Ammon's horn (tissue), 1 donor: ENCODE results near the gene ZDHHC14.
A peak's percentile ranks its signal among the peaks of the same experiment; 100 is the strongest.

Source experiments
- DNase-seq: peaks from one replicate; pipeline ENCODE4 v3.0.0-alpha.2; 2016; ENCODE audit warnings: low spot score

Gene ZDHHC14

DNA sequence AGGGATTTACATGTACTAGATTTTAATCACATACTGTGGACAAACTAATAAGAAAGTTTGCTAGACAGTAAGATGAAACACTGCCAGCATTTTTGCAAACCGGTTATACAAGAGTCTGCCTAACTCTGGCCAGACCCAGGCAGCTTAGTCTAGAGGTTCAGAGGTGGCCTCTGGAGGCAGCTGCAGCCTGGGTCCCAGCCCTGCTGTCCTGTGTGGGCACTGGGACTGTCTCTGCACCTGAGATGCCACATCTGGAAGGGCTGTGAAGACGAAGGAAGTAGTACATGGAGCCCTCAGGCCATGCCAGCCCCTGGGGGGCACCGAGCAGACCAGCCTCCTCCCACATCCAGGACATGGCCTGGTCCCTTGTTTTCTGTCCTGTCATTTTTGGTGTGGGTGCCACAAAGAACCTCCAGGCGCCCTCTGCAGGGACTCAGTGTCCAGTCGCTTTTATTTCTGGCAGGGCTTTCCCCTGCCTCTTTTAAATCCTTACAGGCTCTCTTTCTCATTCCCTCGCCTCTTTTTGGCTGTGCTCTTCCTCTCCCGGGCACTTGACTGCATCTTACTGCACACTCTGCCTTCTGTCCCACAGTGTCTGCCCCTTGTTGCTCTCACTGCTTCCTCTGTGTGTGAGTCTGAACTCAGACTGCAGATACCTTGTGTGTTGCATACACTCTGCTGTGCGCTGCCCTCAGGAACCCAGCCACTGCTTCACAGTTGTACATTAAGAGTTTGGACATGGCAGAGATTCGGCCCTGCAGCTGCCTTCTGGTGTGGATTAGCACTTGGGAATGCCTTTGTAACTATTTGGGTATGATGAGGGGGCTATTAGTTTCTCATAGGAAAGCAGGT, 216.7 kb downstream of the ZDHHC14 start:
- DNase-seq: peak; percentile 48

DNA sequence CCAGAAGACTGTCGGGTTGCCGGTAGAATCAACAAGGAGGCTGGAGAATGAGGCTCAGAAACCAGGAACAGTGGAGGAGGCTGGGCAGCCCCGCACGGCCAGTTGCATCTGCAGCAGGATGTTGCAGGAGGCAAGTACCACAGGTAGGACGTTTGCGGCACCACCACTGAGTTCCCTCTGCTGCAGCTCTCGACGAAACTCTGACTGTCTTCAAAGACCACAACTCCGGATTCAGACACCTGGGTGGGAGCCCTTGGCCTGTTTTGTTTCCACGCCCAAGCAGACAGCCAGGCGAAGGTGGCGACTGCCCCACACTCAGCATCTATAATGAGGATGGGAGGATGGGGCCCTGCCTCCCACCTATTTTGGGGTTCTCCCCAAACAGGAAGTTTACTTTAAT, 218.2 kb downstream of the ZDHHC14 start:
- DNase-seq: no peak

DNA sequence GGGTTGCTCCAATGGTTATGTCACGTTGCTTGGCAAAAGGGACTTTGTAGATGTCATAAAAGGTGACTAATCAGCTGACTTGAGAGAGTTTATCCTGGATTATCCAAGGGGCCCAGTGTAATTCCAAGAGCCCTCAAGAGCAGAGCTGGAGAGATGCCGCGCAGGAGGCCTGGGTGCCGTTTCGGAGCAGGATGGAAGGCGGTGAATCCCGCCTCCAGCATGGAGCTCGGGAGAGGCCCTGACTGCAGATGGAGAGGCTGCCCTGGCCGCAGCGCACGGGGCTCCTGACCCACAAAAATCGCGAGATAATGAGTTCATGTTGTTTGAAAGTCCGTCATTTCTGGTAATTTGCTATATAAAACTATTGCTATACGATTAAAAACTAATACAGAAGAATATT, 219.8 kb downstream of the ZDHHC14 start:
- no peak for DNase-seq

DNA sequence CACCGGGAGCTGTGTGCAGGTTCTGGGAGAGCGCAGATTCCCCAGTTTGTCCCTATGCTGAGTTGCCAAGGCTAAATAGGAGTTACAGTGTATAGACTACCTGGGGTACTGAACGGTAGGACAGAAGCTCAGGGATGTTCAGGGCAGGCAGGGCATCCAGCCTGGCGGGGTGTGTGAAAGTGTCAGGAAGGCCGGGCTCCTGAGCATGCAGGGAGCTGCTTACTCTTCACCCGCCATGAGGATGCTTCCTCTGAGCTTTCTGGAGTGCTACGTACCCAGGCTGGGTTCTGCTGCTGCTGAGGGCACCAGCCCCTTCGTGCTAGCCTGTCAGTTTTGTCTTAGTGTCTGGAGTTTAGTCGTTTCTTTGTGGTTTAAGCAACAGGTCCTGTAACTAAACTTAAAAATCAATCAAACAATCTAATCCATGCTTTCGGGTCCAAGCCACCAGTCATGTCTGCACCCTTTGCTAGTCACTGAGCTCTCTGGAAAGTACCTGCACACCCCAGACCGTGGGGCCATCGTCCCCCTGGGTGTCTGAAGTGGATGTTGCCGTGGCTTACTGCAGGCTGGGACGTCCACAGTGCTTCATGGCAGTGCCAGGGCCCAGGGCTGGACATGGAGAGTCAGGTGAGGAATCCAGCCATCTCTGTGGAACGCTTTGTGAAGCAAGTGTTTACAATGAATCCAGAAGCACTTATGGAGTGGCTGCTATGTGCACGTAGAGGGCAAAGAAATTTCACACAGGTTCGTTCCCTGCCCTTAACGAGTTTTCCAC, 221.7 kb downstream of the ZDHHC14 start:
- no peak for DNase-seq

DNA sequence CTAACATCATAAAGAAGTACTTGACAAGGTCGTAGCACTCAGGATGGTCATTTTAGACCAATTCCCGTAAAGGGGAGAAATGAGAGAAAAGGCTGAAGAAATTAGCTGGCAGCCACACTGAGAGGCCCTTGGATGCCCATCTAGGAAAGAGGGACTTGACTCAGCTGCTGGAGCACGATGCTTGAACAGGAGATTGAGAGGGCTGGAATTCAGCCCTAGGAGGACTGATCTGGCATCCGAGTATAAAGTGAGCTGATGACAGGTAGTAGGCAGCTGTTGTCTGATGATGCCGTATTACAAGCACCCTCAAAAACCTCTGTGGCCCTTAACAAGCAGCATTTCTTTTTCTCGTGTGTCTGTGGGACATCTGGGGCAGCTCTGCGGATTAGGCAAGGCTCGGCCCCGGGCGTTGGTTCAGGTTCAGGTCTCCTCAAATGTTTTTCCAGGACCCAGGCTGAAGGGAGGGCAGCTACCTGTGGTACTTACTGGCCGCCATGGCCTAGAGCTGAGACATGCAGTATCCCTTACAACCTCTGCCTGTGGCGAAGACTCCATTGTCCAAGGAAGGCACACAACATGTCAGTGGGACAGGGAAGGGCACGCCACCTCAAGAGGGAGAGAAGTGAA, 222.4 kb downstream of the ZDHHC14 start:
- DNase-seq: no peak

DNA sequence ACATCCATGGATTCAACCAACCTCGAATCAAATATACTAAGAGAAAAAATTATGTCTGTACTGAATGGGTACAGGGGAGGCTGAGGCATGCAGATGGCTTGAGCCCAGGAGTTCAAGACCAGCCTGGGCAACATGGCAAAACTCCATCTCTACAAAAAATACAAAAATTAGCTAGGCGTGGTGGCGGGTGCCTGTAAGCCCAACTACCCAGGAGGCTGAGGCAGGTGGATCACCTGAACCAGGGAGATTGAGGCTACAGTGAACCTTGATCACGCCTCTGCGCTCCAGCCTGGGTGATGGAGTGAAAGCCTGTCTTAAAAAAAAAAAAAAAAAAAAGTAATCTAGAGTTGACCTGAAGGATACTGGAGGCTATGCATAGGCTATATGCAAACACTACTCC, 223.0 kb downstream of the ZDHHC14 start:
- no peak for DNase-seq

DNA sequence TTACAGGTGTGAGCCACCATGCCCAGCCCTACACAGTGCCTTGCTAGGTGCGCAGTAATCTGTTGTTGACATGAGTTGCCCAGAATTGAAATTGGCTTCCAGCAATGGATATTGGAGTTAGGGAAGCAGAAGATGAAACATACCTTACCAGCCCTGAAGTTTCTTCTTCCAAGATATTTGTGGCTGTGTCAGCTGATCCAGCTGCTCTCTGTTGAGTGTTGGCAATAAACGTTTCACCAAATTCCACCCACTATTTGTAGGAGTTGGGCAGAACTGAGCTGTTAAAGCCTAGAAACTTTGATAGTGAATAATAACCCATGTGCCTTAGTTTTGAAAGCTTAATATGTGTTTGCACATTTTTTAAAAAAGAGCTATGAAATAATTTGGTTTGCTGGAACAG, 223.8 kb downstream of the ZDHHC14 start:
- no peak for DNase-seq

DNA sequence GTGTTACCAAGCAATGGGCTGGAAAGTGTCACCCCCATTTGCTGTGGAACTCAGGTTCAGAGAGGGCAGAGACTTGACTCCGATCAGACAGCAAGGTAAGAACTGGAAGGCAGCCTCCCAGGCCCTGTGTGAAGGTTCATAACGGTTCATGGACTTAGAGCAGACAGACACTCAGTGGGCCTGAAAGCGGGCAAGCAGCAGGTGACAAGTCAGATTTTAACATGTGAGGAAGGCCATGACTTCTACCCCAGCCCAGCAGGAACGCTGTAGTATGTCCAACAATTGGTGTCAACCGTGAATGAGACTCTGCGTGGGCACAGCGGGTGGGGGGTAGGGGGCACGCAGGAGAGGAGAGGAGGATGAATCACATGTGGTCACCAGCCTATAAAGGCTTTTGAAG, 224.5 kb downstream of the ZDHHC14 start:
- DNase-seq: no peak

DNA sequence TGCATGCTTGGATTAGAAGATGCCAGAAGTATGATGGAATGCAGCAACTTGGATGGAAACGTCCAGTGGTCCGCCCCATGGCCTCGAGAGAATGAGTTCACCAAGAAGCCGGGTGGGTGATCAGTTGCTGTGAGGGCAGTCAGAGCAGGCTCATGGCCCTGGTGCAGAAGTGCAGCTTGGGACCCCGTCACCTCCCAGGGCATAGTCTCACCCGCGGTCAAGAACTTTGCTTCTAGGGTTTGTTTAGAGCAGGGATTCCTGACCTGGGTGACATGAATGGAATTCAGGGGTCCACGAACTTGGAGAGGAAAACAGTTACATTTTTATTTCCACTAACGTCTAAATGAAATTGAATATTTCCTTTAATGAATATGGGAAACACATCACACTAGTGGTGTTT, 225.5 kb downstream of the ZDHHC14 start:
- no peak for DNase-seq

DNA sequence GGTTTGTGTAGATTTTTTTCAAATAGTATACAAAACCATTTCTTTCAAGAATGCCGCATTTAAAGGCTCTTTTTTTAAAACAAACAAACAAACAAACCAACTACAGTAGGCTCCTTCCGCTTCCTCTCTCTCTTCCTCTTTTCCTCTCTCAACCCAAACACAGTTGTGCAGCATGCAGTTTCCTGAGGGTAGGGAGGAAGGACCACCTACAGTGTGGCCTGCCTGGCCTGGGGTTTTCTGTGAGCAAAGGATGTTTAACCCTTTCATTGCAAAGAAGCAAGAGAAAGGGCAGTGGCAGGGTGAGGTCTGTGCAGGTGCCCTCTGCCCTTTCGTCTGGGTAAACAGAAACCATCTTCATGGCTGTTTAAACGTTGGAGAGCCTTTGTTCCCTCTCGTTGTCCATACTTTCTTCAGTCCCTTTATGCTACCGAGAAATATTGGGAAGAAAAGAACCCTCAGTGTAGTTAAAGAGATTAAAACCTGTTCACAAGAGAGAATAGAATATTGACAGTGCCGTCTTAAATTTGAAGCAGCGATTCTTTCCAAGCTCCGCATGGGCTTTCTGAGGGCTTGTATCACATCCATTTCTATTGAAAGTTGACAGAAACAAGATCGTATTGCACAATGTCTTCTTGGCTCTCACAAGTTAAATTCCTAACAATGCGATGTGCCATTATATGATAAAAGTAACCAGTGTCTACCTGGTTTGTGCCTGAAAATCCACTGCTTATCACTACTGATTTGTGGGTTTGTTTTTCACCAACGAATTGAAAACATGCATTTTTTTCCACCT, 226.5 kb downstream of the ZDHHC14 start:
- no peak for DNase-seq

DNA sequence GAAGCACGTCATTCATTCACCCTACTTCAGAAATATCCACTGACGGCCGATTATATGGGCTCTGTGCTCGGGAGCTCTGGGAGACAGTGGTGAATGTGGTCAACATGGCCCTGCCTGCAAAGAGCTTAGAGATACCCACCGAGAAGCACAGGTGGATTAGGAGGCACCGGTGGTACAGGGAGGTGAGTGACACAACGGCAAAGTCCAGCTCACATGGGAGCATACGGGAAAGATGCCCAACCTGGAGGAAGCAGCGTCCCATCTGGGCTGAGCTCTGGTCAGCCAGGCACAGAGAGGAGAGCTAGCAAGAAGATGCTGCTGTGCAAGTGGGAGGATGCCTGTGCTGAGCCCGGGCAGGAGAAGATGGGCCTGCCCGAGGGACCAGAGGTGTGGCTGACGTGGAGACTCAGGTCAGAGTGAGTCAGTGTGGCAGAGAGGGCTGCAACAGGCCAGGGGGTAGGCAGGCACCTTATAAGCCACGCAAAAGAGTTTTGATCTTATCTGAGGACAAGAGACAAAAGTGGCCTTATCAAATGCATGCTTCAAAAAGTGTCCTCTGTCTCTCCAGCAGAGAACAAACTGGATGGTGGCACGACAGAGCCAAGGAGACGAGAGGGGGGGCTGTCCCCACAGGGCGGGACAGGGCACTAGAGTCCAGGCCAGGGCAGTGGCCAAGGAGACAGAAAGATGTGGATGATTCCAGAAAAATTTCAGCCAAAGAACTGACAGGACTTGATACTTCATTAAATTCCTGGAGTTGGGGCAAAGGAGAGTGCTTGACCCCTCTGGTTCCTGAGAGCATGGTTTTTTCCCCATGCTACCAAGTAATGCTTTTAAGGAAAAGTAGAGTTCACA, 227.5 kb downstream of the ZDHHC14 start:
- DNase-seq: no peak

DNA sequence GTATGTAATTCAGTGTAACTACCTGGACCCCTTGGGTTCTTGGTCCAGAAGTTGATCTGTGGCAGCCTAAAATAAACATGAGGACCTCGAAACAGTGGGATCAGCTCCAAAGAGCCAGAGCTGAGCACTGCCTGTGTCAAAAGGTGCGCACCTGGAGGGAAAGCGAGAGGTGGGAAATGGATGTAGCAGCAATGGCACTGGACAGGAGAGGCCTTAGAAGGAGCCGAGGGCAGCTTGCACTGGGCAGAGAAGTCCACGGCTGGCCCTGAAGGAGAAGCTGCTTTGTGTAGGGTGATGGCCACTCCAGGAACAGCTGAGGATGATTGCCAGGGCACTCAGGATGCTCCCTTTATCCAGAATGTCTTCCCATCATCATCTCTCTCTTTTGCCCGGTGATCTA, 228.1 kb downstream of the ZDHHC14 start:
- no peak for DNase-seq

DNA sequence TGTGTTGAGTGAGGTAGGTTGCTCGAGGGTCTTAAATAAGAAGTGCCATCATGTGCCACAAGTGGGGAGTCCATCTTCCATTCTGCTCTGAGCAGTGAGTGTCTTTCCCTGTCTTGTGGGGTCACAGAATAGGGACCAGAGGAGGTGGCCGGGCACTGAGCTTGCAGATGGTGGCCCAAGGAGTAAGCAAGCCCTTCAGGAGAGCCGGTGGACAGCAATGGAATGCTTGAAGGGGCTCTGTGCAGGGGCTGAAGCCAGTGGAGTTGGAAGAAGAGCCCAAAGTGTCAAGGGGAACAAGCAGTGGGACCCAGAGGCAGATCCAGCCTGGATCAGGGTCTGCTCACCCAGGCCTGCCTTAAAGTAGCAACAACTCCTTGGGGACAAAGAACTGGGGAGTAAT, 228.6 kb downstream of the ZDHHC14 start:
- DNase-seq: no peak

DNA sequence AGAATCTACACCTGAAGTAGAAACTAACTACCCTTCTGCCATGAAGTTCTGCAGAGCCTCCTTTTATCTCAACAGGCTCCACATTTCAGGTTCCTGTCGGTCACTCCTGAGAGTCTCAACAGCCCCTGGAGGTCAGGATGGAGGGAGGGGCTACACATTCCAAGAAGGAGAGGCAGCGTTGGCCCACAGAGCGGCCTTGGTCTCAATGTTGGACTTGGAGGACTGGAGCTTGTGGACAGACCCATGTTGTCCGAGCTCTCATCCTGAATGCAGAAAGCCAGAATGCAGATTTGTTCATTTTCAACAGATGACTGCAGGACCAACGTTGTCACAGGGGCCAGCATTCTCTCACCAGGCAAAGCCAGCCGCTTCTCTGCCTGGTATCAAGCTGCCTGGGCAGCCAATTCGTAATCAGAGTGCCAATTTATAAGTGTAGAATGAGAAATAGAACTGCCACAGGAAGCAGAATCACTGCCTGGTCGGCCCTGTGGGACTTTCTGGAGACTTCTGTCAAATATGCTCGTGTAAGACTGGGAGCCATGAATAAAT, 229.5 kb downstream of the ZDHHC14 start:
- peak; percentile 24 for DNase-seq

DNA sequence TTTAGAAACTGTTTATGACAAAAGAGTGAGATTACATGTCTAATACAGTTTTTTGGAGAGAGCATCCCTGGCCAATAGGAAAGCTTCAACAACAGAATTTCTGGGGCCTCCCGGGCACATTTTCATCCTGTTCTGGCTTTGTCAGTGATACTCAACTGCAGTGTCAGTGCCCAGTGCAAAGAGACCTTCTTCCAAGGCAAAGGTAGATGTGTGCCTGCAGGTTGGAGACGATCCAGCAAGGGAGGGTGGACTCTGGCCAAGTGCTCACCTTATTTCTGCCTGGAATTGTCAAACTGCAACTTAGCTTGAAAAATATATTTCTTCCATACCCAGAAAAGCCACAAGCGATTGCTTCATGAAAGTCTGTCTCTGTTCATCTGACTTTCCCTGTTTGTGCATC, 230.4 kb downstream of the ZDHHC14 start:
- no peak for DNase-seq

DNA sequence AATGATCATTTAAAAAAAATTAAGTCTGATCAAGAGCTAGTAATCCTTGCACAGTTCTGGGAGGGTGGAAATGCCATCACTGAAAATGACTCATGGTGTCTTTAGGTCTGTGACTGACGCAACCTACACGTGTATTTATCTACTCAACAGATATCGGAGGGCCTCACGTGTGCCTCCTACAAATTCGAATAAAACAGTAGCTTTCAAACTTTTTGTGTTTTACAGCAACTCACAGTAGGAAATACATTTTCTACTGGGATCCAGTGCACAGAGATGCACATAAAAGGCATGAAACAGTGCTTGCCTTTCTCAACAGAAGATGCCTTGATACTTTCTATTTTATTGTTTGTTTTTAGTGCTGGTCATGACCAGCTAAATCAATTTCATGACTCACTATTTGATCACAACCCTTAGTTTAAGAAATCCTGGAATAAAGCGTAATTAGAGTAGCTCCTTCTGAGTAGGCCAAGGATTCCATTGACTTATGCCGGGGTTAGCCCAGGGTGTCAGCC, 232.1 kb downstream of the ZDHHC14 start:
- DNase-seq: no peak

DNA sequence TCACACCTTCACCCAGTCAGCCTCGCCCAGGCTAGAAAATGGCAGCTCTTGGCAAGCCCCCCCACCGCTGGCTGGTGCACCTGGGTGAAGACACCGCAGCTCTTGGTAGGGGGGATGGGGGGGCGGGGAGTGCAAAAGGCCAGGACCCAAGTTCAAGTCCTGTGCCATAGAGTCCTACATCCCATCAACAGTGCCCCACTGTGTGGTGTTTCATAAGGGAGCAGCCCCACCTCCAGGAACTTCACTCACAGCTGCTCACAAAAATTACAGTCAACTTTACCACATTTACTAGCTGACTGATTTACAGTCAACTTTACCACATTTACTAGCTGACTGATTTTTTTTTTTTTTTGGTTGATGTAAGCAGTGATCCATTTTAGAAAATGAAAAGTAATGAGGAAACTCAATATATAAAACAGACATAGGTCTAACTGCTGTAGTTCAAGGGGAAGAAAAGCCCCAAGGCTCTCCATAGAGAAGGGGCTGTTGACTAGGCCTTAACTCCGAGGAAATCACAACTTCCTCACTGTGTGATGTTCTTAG, 233.1 kb downstream of the ZDHHC14 start:
- DNase-seq: no peak

DNA sequence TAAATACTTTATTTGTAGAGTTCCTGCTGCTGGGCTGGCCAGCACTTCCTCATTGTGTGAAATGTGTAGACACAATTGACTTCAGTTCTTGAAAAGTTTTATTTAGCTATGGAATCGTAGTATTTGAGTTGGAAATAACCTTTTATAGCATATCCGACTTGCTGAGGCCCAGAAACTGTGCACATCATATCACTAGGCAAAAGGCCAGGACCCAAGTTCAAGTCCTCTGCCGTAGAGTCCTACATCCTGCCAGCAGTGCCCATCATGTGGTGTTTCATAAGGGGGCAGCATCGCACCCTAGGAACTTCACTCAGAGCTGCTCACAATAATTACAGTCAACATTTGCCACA, 234.4 kb downstream of the ZDHHC14 start:
- peak; percentile 51 for DNase-seq

DNA sequence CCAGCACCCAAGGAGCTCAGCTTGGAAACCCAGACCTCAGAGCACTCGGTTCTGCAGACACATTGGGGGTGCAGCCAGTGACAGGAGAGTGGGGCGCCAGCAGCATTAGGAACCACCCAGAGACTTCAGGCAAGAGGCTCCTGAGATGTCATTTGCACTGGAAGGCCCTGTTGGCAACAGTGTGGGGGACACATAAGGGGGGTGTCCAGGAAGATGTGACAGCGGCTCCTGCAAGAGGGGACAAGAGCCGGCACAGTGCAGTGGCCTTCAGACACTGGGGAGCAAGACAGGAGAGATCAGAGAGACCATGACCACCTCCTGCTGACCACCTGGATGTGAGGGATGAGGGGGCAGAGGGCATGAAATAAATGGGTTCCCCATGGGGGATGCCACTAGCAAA, 235.0 kb downstream of the ZDHHC14 start:
- DNase-seq: no peak

DNA sequence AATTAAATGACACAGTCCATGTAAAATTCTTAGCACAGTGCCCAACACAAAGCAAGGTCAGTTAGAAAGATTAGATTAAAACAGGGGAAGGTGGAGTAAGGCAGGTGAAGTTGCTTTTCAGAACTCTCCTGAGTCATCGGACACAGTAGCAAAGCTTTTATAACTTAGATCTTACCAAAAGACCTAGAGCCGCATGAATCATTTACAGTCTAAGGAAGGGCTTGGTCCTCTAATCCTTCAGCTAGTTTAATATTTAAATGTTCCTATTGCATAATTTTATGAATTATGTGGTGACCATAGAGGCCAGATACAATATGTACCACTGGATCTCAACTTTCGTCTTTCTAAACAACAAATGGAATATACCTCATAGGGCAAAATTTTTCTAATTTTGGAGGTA, 240.0 kb downstream of the ZDHHC14 start:
- no peak for DNase-seq

DNA sequence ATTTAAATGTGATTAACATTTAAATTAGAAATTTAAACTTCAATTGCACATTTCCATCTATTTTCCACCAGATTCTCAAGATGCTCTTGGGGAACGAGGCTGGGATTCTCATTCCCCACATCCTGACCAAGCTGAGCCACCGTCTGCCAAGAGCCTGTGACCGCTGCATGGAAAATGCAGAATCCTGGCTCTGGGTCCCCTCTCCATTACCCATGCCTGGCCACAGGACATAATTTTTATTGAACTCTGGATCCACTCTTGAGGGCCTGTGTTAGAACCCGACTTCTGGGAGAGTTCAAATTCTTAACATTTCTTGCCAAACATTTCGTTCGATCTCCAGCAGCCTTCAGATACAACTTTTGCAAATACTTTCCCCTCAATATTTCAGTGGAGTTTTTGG, 240.4 kb downstream of the ZDHHC14 start:
- DNase-seq: no peak
